H9 (cell line): Measurements from ENCODE around the gene TBCK. TPM values are rescaled to one million over a fixed set of nuclear protein-coding genes. Genes with fewer than 3 reads are reported as not detected.
A peak's percentile ranks its signal among the peaks of the same experiment; 100 is the strongest.
"Not testable (repeated sequence)": the region's sequence is repeated elsewhere in the genome, so short reads cannot be mapped to it uniquely, and the experiment has no call there.

ENCODE experiments used
- DNase-seq: peaks from one replicate; pipeline ENCODE4 v3.0.0-alpha.2; 2017
- H2AFZ ChIP-seq: one replicate; pipeline ENCODE4 v1.6.1; 2013; ENCODE audit warnings: mild to moderate bottlenecking, low read length, control low read depth, moderate library complexity
- H2AK5ac ChIP-seq: 2 replicates; pipeline ENCODE4 v1.6.1; 2013; ENCODE audit warnings: low read length, control low read depth, mixed read lengths; ENCODE audit not compliant: insufficient read length
- H2BK120ac ChIP-seq: one replicate; pipeline ENCODE4 v1.6.1; 2013; ENCODE audit warnings: low read depth, mild to moderate bottlenecking, low read length, control low read depth, inconsistent platforms; ENCODE audit not compliant: poor library complexity, severe bottlenecking
- H2BK12ac ChIP-seq: 2 replicates; pipeline ENCODE4 v1.6.1; 2013; ENCODE audit warnings: low read length, control low read depth, mixed read lengths, low read depth; ENCODE audit not compliant: insufficient read length
- H2BK15ac ChIP-seq: 2 replicates; pipeline ENCODE4 v1.6.1; 2013; ENCODE audit warnings: low read depth, low read length, control low read depth
- H2BK20ac ChIP-seq: one replicate; pipeline ENCODE4 v1.6.1; 2013; ENCODE audit warnings: low read depth, mild to moderate bottlenecking, low read length, control low read depth, inconsistent platforms; ENCODE audit not compliant: poor library complexity, severe bottlenecking
- H2BK5ac ChIP-seq: 2 replicates; pipeline ENCODE4 v1.6.1; 2013; ENCODE audit warnings: low read length, control low read depth, mixed read lengths; ENCODE audit not compliant: insufficient read length
- H3K14ac ChIP-seq: 2 replicates; pipeline ENCODE4 v1.6.1; 2013; ENCODE audit warnings: low read length, control low read depth; ENCODE audit not compliant: insufficient read depth
- H3K18ac ChIP-seq: 2 replicates; pipeline ENCODE4 v1.6.1; 2013; ENCODE audit warnings: low read depth, mild to moderate bottlenecking, mixed read lengths, low read length, control low read depth; ENCODE audit not compliant: insufficient read length
- H3K23ac ChIP-seq: 2 replicates; pipeline ENCODE4 v1.6.1; 2013; ENCODE audit warnings: low read length, control low read depth, mixed read lengths, low read depth; ENCODE audit not compliant: insufficient read length
- H3K23me2 ChIP-seq: 2 replicates; pipeline ENCODE4 v1.6.1; 2013; ENCODE audit warnings: low read depth, mild to moderate bottlenecking, mixed read lengths, low read length, control low read depth; ENCODE audit not compliant: insufficient read length, poor library complexity, severe bottlenecking
- H3K27ac ChIP-seq: 2 replicates; pipeline ENCODE4 v1.5.1; 2013; ENCODE audit warnings: low read length, control low read depth, mixed read lengths, low read depth; ENCODE audit not compliant: insufficient read length
- H3K27me3 ChIP-seq: 2 replicates; pipeline ENCODE4 v1.6.1; 2013; ENCODE audit warnings: low read length, control low read depth, inconsistent platforms; ENCODE audit not compliant: insufficient read depth
- H3K4ac ChIP-seq: 2 replicates; pipeline ENCODE4 v1.6.1; 2013; ENCODE audit warnings: low read depth, mild to moderate bottlenecking, control low read depth, inconsistent platforms, low read length, moderate library complexity
- H3K4me1 ChIP-seq: 2 replicates; pipeline ENCODE4 v1.6.1; 2013; ENCODE audit warnings: low read length, control low read depth, inconsistent platforms; ENCODE audit not compliant: insufficient read depth
- H3K4me2 ChIP-seq: 2 replicates; pipeline ENCODE4 v1.6.1; 2013; ENCODE audit warnings: low read length, control low read depth, mixed read lengths; ENCODE audit not compliant: insufficient read length, insufficient read depth
- H3K56ac ChIP-seq: 2 replicates; pipeline ENCODE4 v1.6.1; 2013; ENCODE audit warnings: low read depth, mild to moderate bottlenecking, mixed read lengths, low read length, control low read depth; ENCODE audit not compliant: insufficient read length
- H3K79me1 ChIP-seq: 2 replicates; pipeline ENCODE4 v1.6.1; 2013; ENCODE audit warnings: low read depth, mild to moderate bottlenecking, moderate library complexity, low read length, control low read depth, inconsistent platforms; ENCODE audit not compliant: insufficient read depth, poor library complexity, severe bottlenecking
- H3K79me2 ChIP-seq: 2 replicates; pipeline ENCODE4 v1.6.1; 2013; ENCODE audit warnings: low read length, control low read depth, inconsistent platforms; ENCODE audit not compliant: insufficient read depth
- H3K9ac ChIP-seq: 2 replicates; pipeline ENCODE4 v1.6.1; 2013; ENCODE audit warnings: low read length, control low read depth, mixed read lengths; ENCODE audit not compliant: insufficient read length; ENCODE audit errors: extremely low read depth
- H3K9me3 ChIP-seq: one replicate; pipeline ENCODE4 v1.6.1; 2013; ENCODE audit warnings: low read depth, low read length, inconsistent platforms; ENCODE audit not compliant: control insufficient read depth
- H3T11ph ChIP-seq: one replicate; pipeline ENCODE4 v1.6.1; 2013; ENCODE audit warnings: mild to moderate bottlenecking, low read length, control low read depth, inconsistent platforms
- H4K20me1 ChIP-seq: one replicate; pipeline ENCODE4 v1.6.1; 2013; ENCODE audit not compliant: control insufficient read depth, insufficient read length, insufficient read depth
- H4K5ac ChIP-seq: 2 replicates; pipeline ENCODE4 v1.6.1; 2013; ENCODE audit warnings: low read depth, mild to moderate bottlenecking, mixed read lengths, low read length, control low read depth; ENCODE audit not compliant: insufficient read length
- H4K8ac ChIP-seq: replicated peaks from 2 replicates; pipeline ENCODE4 v1.6.1; 2013; ENCODE audit warnings: low read length, control low read depth, mixed read lengths, low read depth; ENCODE audit not compliant: insufficient read length
- H4K91ac ChIP-seq: 2 replicates; pipeline ENCODE4 v1.6.1; 2013; ENCODE audit warnings: low read depth, mild to moderate bottlenecking, moderate library complexity, mixed read lengths, low read length, control low read depth; ENCODE audit not compliant: insufficient read length
- H3K27ac Mint-ChIP-seq, 3 experiments: 2 replicates in 2 of 3; 3 replicates in 1 of 3; pipeline ENCODE4 v1.8.0; 2020 to 2021; ENCODE audit warnings: mixed read lengths in 3 of 3, mild to moderate bottlenecking in 1 of 3, moderate library complexity in 1 of 3
- H3K27me3 Mint-ChIP-seq: 2 replicates; pipeline ENCODE4 v1.8.0; 2021; ENCODE audit warnings: low read depth, mild to moderate bottlenecking, moderate library complexity, mixed read lengths
- H3K36me3 Mint-ChIP-seq, 3 experiments: 2 replicates in 2 of 3; 3 replicates in 1 of 3; pipeline ENCODE4 v1.8.0; 2020 to 2021; ENCODE audit warnings: low read depth in 3 of 3, mixed read lengths in 3 of 3; ENCODE audit not compliant: insufficient read depth in 1 of 3
- H3K4me1 Mint-ChIP-seq, 2 experiments: 2 replicates each; pipeline ENCODE4 v1.8.0; 2020; ENCODE audit warnings: mixed read lengths in 2 of 2
- H3K4me3 Mint-ChIP-seq, 2 experiments: 2 replicates in 1 of 2; 3 replicates in 1 of 2; pipeline ENCODE4 v1.8.0; 2020 to 2021; ENCODE audit warnings: mild to moderate bottlenecking in 2 of 2, mixed read lengths in 2 of 2, moderate library complexity in 1 of 2
- H3K9me3 Mint-ChIP-seq, 2 experiments: 2 replicates in 1 of 2; 3 replicates in 1 of 2; pipeline ENCODE4 v1.8.0; 2020; ENCODE audit warnings: mild to moderate bottlenecking in 2 of 2, mixed read lengths in 2 of 2, moderate library complexity in 1 of 2
- CTCF ChIP-seq: fragments of 200-600 bp; sonication (generic); conservative IDR thresholded peaks from 3 replicates; pipeline ENCODE4 v1.8.0; 2021; ENCODE audit warnings: antibody characterized with exemption, mild to moderate bottlenecking
- WGBS: extraction: QIAGEN DNeasy Blood & Tissue Kit; methylation state at CpG from one replicate; pipeline ENCODE4 v1.1.7; 2013; ENCODE audit warnings: missing lambda C conversion rate, low lambda C conversion rate, mixed read lengths; ENCODE audit not compliant: insufficient read length; ENCODE audit errors: extremely low coverage; 5-methylcytosine and 5-hydroxymethylcytosine counted together
- total RNA-seq: library from RNA; stranded (reverse); gene quantifications from 2 replicates; pipeline ENCODE4 v1.2.1, GENCODE V29; 2021

Gene TBCK
- total RNA-seq, 1 experiment from 2014 or later = 22.1 TPM

GRCh38 chr4:106126062-106126461 is 189.9 kb downstream of the TBCK start:
- Histone ChIP-seq H3K23me2 (no peaks in the 10 kb centered on the region), H2AFZ (no peak overlapping the region), H2BK15ac (no peak overlapping the region), H3K23ac (no peak overlapping the region), H3K4me1 (no peaks in the 10 kb centered on the region), H3K79me1 (no peaks in the 10 kb centered on the region), H3K27me3 (no peaks in the 10 kb centered on the region), H3K9me3 (no peaks in the 10 kb centered on the region), H3K79me2 (no peaks in the 10 kb centered on the region), H2BK120ac (no peak overlapping the region), H3K14ac (no peak overlapping the region), H2BK5ac (no peak overlapping the region), H2AK5ac (no peak overlapping the region), H3T11ph (no peak overlapping the region), H3K4ac (no peak overlapping the region), H2BK12ac (no peak overlapping the region), H4K20me1 (no peaks in the 10 kb centered on the region), H2BK20ac (no peak overlapping the region), H4K91ac (no peak overlapping the region), H4K8ac (no peak overlapping the region), H3K56ac (no peak overlapping the region), H3K27ac (no peak overlapping the region), H4K5ac (no peak overlapping the region), H3K18ac (no peak overlapping the region), H3K4me2 (no peak overlapping the region), H3K9ac (no peak overlapping the region)
- no peaks in the 10 kb centered on the region; the same call in 1 of the 2 replicates for H3K27me3 Mint-ChIP-seq
- no peak overlapping the region for H3K4me3 Mint-ChIP-seq
- no peak for DNase-seq
- H3K4me1 Mint-ChIP-seq = no peaks in the 10 kb centered on the region
- no peak overlapping the region; a peak in 1 of 7 replicates for H3K27ac Mint-ChIP-seq
- peaks cover 0 to 1% of the 10 kb centered on the region in 2 experiments; a peak in 1 of 5 replicates for H3K9me3 Mint-ChIP-seq
- TF ChIP-seq CTCF = no peak
- no CpG with 5 or more reads among the region's 2 CpGs for WGBS
- peaks cover under 1 to 6% (median under 1%) of the 10 kb centered on the region in 3 experiments; a peak in 4 of 7 replicates for H3K36me3 Mint-ChIP-seq

DNA sequence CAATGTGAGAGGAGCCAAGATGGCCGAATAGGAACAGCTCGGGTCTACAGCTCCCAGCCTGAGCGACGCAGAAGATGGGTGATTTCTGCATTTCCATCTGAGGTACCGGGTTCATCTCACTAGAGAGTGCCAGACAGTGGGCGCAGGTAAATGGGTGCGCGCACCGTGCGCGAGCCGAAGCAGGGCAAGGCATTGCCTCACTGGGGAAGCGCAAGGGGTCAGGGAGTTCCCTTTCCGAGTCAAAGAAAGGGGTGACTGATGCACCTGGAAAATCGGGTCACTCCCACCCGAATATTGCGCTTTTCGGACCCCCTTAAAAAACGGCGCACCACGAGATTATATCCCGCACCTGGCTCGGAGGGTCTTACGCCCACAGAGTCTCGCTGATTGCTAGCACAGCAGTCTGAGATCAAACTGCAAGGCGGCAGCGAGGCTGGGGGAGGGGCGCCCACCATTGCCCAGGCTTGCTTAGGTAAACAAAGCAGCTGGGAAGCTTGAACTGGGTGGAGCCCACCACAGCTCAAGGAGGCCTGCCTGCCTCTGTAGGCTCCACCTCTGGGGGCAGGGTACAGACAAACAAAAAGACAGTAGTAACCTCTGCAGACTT is 196.0 kb downstream of the TBCK start:
- H4K8ac ChIP-seq, H3K79me1 ChIP-seq, H2BK20ac ChIP-seq, H4K5ac ChIP-seq, DNase-seq, H2BK120ac ChIP-seq, H4K91ac ChIP-seq, H3K27me3 ChIP-seq, H3K4ac ChIP-seq, H2BK15ac ChIP-seq, H3K23me2 ChIP-seq, H2BK12ac ChIP-seq, H3K56ac ChIP-seq, H4K20me1 ChIP-seq, H3K27ac ChIP-seq, H3K18ac ChIP-seq, H3K27me3 Mint-ChIP-seq, H3T11ph ChIP-seq, H2AK5ac ChIP-seq, H2AFZ ChIP-seq, H3K23ac ChIP-seq, H3K9ac ChIP-seq, H3K4me2 ChIP-seq, H3K4me1 ChIP-seq, H3K9me3 ChIP-seq, H3K4me1 Mint-ChIP-seq, H3K79me2 ChIP-seq, H3K14ac ChIP-seq, H2BK5ac ChIP-seq: not testable (repeated sequence)
- Mint-ChIP-seq H3K36me3 (peaks cover 13 to 33% (median 17%) of the 10 kb centered on the region in 3 experiments), H3K27ac (peak overlapping the region; percentile 61 to 93 (median 79); a peak in 3 of 7 replicates), H3K9me3 (peaks cover 8 to 15% of the 10 kb centered on the region in 2 experiments; a peak in 4 of 5 replicates), H3K4me3 (peak overlapping the region; percentile 44 to 54; a peak in 4 of 5 replicates)
- WGBS = no CpG with 5 or more reads among the region's 28 CpGs
